Measurements from ENCODE around the gene ATP1A1. TPM values are rescaled to one million over a fixed set of nuclear protein-coding genes. Genes with fewer than 3 reads are reported as not detected.

Gene ATP1A1
- total RNA-seq, 4 donors from 2014 or later = 241 to 757 (median 415) TPM

DNA sequence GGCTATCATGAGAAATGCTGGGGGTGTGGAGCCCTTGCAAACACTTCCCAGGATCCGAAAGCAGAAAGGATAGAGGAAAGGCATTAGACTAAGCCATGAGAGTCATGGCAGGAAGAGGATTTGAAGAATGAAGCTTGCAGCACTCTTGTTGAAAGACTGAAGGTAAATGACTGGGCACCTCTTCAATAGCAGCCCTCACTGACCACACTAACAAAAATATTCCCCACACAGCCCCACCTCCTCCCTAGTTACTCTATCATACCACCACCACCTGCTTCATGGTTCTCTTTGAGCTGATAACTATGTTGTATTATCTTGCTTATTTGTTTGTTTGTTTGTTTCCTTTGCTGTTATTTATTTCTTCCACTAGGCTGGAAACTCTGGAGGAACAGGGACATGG is 13.2 kb upstream of the ATP1A1 start:
- TF ChIP-seq, protein P1, sequence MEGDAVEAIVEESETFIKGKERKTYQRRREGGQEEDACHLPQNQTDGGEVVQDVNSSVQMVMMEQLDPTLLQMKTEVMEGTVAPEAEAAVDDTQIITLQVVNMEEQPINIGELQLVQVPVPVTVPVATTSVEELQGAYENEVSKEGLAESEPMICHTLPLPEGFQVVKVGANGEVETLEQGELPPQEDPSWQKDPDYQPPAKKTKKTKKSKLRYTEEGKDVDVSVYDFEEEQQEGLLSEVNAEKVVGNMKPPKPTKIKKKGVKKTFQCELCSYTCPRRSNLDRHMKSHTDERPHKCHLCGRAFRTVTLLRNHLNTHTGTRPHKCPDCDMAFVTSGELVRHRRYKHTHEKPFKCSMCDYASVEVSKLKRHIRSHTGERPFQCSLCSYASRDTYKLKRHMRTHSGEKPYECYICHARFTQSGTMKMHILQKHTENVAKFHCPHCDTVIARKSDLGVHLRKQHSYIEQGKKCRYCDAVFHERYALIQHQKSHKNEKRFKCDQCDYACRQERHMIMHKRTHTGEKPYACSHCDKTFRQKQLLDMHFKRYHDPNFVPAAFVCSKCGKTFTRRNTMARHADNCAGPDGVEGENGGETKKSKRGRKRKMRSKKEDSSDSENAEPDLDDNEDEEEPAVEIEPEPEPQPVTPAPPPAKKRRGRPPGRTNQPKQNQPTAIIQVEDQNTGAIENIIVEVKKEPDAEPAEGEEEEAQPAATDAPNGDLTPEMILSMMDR (IDR thresholded peaks at IDR 0.05) = no peak
- TF ChIP-seq POLR2A (IDR thresholded peaks at IDR 0.05) = no peak
- no peak overlapping the region for H3K4me3 ChIP-seq (ENCODE audit: low read depth, poor library complexity, severe bottlenecking)
- WGBS, 2 donors = 91 to 96% methylated on average over 1 of the region's 1 CpG
- no peak for DNase-seq (ENCODE audit: low spot score in 2 of 2)
- intact Hi-C loops (cut with DNase I; ENCODE audit: low total_unique reads) = loop anchor here (10.0 kb wide), 1 partner anchor 135 kb away; no protein-coding TSS in a partner anchor

DNA sequence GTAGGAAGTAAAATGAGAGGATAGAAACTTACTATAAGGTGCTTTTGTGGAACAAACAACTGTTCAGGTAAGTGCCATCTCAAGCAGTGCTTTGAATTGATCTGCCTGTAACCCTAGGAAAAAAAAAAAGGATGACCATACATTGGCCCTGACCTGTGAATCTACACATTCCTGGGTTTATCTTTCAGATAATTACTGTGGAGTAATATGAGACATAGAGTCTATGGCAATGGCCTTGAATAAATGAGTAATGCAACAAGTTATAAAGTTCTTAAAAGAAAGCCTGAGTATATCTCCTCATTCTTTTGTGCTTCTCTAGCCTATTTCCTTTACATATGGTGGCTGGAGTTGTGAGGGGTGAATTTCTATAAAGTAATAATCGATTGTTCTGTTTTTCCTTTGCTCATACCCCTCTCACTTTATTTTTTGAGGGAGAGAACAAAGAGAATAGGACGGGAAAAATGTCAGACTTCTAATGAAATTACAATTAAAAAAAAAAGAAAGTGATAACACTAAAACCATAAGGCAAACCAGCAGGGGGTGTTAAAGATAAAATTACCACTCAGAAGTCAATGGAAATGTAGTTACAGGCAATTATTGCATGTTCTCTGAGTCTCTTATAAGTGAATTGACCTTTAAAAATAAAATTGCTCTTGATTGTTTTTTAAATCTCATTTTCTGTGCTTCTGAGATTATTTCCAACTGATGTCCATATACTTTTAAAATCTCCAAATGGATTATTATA is 12.4 kb upstream of the ATP1A1 start:
- TF ChIP-seq, protein P1 (IDR thresholded peaks at IDR 0.05) = no peak
- TF ChIP-seq POLR2A (IDR thresholded peaks at IDR 0.05) = no peak
- no peak for DNase-seq (ENCODE audit: low spot score in 2 of 2)
- no peak overlapping the region for H3K4me3 ChIP-seq (ENCODE audit: low read depth, poor library complexity, severe bottlenecking)
- intact Hi-C loops (cut with DNase I; ENCODE audit: low total_unique reads) = loop anchor here (10.0 kb wide), 1 partner anchor 134 kb away; no protein-coding TSS in a partner anchor
- WGBS, 2 donors = 76 to 86% methylated on average over 2 of the region's 2 CpGs

DNA sequence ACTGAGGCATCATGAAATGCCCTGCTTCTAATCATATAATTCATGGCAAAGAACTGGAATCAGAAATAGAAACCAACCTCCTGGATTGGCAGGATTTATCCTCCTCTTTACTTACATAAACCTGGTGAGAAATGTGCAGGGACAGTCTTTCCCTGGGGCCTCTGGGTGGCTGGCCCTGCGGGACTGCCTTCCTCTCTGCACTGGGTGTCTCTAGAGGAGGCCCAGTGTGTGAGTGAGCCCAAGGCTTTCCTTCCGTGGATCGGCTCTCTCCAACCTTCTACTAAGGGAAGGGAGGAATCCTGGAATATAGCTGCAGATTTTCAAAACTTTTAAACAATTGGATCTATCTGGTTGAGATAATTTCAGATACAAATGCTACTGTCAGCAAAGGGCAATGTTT is 11.4 kb upstream of the ATP1A1 start:
- no peak for DNase-seq (ENCODE audit: low spot score in 2 of 2)
- TF ChIP-seq, protein P1 (IDR thresholded peaks at IDR 0.05) = no peak
- TF ChIP-seq POLR2A (IDR thresholded peaks at IDR 0.05) = no peak
- intact Hi-C loops (cut with DNase I; ENCODE audit: low total_unique reads) = loop anchor here (10.0 kb wide), 1 partner anchor 133 kb away; no protein-coding TSS in a partner anchor
- WGBS, 2 donors = 73 to 78% methylated on average over 3 of the region's 3 CpGs
- H3K4me3 ChIP-seq (ENCODE audit: low read depth, poor library complexity, severe bottlenecking) = no peak overlapping the region

DNA sequence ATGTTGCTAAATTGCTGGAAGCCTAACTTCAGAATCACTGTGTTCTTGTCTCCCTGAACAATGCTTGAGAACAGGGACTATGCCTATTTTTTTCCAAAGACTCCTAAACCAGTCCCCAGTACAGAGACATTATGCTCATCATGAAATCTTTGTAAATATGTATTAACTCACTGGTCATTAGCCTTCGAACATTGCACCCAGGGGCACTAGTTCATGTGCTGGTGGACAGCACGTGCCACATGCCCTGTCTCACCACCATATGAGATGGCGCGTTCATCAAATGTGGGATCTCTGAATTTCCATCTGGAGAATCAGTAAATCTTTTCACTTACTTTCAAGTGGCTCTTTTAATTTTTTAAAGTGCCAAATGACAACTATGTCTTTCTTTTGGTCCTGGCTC is 11.0 kb upstream of the ATP1A1 start:
- intact Hi-C loops (cut with DNase I; ENCODE audit: low total_unique reads) = loop anchor here (10.0 kb wide), 1 partner anchor 133 kb away; no protein-coding TSS in a partner anchor
- WGBS, 2 donors = 84 to 90% methylated on average over 4 of the region's 4 CpGs
- TF ChIP-seq, protein P1 (IDR thresholded peaks at IDR 0.05) = no peak
- no peak for TF ChIP-seq POLR2A (IDR thresholded peaks at IDR 0.05)
- DNase-seq (ENCODE audit: low spot score in 2 of 2) = no peak
- no peak overlapping the region for H3K4me3 ChIP-seq (ENCODE audit: low read depth, poor library complexity, severe bottlenecking)

- WGBS, 2 donors = 61 to 66% methylated on average over 5 of the region's 5 CpGs
- no peak for TF ChIP-seq POLR2A (IDR thresholded peaks at IDR 0.05)
- TF ChIP-seq, protein P1 (IDR thresholded peaks at IDR 0.05) = no peak
- DNase-seq (ENCODE audit: low spot score in 2 of 2) = no peak
- intact Hi-C loops (cut with DNase I; ENCODE audit: low total_unique reads) = loop anchor here (10.0 kb wide), 1 partner anchor 129 kb away; no protein-coding TSS in a partner anchor
- no peak overlapping the region for H3K4me3 ChIP-seq (ENCODE audit: low read depth, poor library complexity, severe bottlenecking)
Observed at GRCh38 chr1:116365353-116365780, 7.7 kb upstream of the ATP1A1 start.

All from lower leg skin (tissue), 4 donors.